IMR-90 (cell line): Measurements from ENCODE around the gene RECK.

Experiments used
- BHLHE40 ChIP-seq: fragments of 150-350 bp; IDR thresholded peaks from 2 replicates; pipeline ENCODE4 v1.6.1; 2016; ENCODE audit warnings: mild to moderate bottlenecking, low read depth, low read length
- CEBPB ChIP-seq: IDR thresholded peaks from 2 replicates; pipeline ENCODE4 v1.6.1; 2012; ENCODE audit warnings: low read depth, low read length, improper control_type of control experiment
- MAFK ChIP-seq: IDR thresholded peaks from 2 replicates; pipeline ENCODE4 v1.6.1; 2012; ENCODE audit warnings: low read depth, low read length, improper control_type of control experiment
- NFE2L2 ChIP-seq: fragments of 150-350 bp; IDR thresholded peaks from 2 replicates; pipeline ENCODE4 v1.6.1; 2016; ENCODE audit warnings: low read depth, mild to moderate bottlenecking, low read length
- POLR2A ChIP-seq: IDR thresholded peaks from 2 replicates; pipeline ENCODE4 v1.6.1; 2012; ENCODE audit warnings: mild to moderate bottlenecking, low read depth, low read length
- RCOR1 ChIP-seq: IDR thresholded peaks from 2 replicates; pipeline ENCODE4 v1.6.1; 2012; ENCODE audit warnings: mild to moderate bottlenecking, low read length, improper control_type of control experiment; ENCODE audit not compliant: insufficient replicate concordance
- RFX5 ChIP-seq: IDR thresholded peaks from 2 replicates; pipeline ENCODE4 v1.8.0; 2012; ENCODE audit warnings: low read depth, mild to moderate bottlenecking, low read length, moderate library complexity
- SMC3 ChIP-seq: fragments of 150-350 bp; IDR thresholded peaks from 2 replicates; pipeline ENCODE4 v1.6.1; 2016; ENCODE audit warnings: low read depth, mild to moderate bottlenecking, antibody characterized with exemption, low read length, moderate library complexity
- TF ChIP-seq, protein P1 (sequence below): fragments of 150-350 bp; IDR thresholded peaks from 2 replicates; pipeline ENCODE4 v1.6.1; 2017; ENCODE audit warnings: mild to moderate bottlenecking, antibody characterized with exemption, low read length, low read depth
- TF ChIP-seq, protein P2 (sequence below): conservative IDR thresholded peaks from 2 replicates; pipeline ENCODE4 v1.5.1; 2012; ENCODE audit warnings: mild to moderate bottlenecking, low read depth, low read length, improper control_type of control experiment

DNA sequence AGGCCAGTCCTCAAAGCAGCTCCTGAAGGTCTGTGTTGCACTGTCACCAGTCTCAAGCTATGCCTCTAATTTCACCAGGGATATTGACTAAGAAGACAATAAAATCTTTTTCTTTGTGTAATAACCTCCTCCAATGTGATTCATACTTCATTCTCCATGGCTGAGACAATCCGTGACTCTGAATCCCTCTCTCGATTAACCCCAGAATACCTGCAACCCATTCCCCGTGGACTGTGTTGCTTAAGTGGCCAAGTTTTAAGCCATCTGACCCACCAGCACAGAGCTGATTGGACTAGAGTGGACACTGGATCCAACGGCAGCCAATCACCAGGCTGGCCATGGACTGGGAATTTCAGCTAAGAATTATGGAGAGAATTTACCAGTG, 127.1 kb downstream of the RECK start:
- TF ChIP-seq, protein P1, sequence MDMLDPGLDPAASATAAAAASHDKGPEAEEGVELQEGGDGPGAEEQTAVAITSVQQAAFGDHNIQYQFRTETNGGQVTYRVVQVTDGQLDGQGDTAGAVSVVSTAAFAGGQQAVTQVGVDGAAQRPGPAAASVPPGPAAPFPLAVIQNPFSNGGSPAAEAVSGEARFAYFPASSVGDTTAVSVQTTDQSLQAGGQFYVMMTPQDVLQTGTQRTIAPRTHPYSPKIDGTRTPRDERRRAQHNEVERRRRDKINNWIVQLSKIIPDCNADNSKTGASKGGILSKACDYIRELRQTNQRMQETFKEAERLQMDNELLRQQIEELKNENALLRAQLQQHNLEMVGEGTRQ, result no peak
- TF ChIP-seq RFX5 (no peak), MAFK (no peak), BHLHE40 (no peak), NFE2L2 (no peak), POLR2A (no peak), RCOR1 (no peak), CEBPB (no peak), SMC3 (no peak)
- TF ChIP-seq, protein P2, sequence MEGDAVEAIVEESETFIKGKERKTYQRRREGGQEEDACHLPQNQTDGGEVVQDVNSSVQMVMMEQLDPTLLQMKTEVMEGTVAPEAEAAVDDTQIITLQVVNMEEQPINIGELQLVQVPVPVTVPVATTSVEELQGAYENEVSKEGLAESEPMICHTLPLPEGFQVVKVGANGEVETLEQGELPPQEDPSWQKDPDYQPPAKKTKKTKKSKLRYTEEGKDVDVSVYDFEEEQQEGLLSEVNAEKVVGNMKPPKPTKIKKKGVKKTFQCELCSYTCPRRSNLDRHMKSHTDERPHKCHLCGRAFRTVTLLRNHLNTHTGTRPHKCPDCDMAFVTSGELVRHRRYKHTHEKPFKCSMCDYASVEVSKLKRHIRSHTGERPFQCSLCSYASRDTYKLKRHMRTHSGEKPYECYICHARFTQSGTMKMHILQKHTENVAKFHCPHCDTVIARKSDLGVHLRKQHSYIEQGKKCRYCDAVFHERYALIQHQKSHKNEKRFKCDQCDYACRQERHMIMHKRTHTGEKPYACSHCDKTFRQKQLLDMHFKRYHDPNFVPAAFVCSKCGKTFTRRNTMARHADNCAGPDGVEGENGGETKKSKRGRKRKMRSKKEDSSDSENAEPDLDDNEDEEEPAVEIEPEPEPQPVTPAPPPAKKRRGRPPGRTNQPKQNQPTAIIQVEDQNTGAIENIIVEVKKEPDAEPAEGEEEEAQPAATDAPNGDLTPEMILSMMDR, result no peak
